ENCODE data around the gene UBE3B.

UBE3B gene

DNA sequence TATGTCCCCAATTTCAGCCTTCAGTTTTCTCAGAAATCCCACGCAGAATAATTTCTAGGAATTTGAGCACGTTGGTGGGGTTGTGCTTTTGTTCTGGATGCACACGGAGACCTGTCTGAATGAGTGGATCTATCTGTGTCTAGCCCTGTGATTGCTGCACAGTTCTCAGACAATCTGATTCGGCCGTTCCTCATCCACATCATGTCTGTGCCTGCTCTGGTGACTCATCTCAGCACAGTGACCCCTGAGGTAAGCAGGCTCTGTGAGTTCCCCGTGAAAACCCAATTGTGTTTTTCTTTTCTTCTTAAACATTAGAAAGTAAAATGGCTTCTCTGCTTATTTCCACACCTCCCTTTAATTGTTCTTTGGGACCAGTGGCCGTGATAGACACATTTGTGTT, 20.2 kb downstream of the UBE3B start:
- no peak for DNase-seq

DNA sequence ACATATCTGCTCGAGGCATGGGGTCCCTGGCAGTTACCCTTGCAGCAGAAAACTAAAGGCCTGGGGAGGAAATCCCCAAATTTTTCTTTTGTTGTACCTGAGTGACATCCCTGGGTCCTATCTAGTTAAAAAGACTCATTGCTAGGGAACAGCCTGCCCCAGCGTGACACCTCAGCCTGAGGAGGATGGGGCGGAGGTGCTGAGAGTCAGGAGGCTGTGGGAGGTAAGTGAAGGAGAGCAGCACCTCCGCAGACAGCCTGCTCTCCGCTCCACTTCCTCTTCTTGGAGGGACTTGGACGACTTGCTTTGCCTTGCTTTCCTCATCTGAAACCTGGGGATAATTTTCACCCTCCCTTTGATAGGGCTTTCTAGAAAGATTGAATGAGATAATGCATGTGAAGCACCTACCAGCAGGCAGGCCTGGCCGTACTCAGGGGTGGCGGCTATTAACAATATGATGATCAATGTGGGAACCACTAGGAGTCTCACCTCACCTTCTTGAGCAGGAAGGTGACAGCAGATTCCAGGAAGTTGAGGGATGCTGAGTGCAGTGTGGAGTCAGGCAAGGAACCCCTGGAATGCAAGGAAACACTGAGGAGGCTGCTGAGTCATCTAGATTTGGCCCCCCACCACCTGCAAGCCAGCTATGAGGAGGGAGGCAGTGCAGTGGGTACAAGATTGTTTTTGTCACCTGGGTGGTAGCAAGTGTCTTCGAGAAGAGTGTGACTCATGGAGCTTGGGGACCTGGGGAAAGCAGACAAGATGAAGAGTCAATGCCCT, 23.2 kb downstream of the UBE3B start:
- no peak for DNase-seq

DNA sequence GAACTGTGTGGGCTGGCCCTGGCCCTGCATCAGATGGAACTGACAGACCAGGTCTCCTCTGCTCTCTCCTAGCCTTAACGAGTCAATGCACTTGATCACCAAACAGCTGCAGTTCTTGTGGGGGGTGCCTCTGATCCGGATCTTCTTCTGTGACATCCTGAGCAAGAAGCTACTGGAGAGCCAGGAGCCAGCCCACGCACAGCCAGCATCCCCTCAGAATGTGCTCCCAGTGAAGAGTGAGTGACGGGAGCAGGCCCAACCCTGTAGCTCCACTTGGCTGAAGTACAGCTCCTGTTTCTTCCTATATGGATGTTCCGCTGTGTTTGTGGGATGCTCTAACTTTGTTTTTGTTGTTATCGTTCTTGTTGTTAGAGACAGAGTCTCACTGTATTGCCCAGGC, 23.9 kb downstream of the UBE3B start:
- DNase-seq, result no peak

DNA sequence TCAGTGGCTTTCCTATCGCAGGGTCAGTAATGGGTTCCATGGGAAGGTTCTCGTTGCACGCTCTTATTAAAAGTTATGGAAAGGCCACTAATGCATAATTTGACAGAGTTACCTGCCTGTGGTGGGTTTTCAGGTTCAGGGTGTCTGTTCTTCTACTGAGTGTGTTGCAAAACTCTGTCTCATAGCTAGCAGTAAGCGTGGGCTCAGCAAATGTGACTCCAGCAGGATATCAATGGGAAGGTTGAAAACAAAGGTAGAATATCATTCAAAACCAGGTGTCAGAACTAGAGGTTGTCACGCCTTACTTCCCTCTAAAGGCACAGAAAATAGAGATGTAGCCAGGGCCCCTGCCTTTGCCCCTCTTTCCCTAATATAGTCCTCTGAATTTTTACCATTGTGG, 24.9 kb downstream of the UBE3B start:
- no peak for DNase-seq

DNA sequence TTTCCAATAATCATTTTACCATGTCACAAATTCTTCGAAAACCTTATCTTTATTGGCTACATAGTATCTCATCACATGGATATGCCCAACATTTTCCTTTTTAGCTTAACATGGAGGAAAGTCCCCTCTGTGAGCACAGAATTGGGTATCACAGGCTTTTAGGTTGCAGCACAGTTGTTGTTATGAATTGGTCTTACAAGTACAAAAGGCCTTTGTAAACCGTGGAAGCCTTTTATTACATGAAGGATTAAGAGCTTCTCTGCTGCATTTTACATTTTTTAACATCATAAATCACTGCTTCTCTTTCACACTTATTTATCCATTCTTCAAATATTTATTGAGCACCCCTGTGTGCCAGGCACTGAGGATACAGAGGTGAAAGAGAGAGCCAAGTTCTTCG, 26.2 kb downstream of the UBE3B start:
- no peak for DNase-seq

DNA sequence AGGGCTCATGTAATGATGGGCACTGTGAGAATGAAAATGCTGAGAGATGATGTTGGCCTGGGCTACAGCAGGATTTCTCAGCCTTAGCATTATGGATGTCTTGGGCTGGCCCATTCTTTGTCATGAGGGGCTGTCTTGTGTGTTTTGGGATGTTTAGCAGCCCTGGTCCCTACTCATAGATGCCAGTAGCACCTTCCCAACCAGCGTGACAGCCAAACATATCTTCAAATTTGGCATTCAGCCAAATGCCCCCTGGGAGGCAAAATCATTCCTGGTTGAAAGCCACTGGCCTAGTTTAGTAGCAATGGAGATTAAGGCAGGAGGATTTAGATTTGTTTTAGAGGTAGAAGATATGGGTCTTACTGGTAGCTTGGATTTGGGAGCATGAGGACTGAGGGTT, 26.6 kb downstream of the UBE3B start:
- DNase-seq, result no peak

DNA sequence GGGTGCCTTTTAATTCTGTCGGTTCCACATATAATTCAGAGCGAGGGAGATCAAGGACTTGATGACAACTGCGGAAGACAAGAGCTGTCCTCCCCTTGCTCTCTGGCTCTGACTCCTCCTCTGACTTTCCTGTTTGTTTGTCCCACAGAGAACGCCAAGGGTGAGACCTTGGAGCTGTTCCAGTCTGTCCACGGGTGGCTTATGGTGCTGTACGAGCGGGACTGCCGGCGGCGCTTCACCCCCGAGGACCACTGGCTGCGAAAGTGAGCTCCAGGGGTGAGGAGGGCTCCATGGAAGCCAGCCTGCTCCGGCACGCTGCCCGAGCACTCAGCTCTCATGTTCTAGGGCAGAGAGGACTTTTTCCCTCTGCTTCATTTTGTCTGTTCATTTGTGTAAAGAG, 32.8 kb downstream of the UBE3B start:
- no peak for DNase-seq

DNA sequence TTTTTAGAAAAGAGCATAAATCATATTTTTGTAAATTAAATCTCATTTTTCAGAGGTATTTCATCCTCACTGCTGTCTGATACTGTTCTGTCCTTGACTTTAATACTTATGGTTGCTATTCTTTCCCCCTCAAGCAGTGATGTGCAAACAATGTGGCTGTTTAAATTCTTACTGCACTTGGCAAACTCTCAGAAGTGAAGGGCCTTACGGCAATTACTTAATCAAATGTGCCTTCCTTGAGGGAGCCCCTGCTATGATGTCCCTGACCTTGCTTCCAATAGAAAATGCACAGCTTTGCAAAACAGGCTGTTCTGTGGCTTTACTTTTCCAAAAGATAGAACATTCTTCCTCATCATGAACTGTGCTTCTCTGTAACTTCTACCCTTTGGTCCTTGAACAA, 35.2 kb downstream of the UBE3B start:
- no peak for DNase-seq

DNA sequence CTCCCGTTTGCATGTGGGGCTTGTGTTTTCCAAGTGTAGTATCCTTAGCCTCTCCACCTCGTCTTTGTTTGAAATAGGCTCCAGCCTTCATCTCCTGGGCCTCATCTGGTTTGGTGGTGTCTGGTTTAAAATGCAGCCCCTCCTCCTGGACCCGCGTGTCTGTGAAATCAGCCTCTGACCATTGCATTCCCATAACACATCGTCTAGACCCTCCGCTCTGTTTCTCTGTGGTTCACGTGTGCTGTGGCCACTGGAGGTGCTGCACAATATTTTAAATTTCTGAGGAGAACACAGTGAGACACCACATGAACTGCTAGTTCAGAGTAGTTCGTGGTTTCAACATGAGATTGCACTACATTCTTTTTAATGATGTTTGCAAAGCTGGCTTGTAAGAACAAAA, 35.6 kb downstream of the UBE3B start:
- no peak for DNase-seq

DNA sequence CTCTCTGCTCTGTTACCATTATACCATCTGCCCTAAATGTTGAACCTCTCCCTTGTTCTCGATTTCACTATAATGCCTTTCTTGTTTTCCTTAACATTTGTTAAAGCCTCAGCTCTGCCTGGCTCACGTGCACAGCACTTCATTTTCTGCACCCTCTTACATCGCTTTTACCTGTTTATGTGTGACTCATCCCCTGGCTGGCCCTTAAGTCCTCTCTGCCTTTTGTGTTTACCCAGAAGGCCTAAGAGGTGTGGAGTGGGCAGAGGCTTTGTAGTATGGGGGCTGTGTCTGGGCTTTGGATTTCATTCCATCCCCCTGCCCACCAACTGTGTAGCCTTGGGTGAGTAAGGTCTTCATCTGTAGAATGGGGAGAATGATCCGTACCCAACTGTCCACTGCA, 36.5 kb downstream of the UBE3B start:
- DNase-seq, result no peak

DNA sequence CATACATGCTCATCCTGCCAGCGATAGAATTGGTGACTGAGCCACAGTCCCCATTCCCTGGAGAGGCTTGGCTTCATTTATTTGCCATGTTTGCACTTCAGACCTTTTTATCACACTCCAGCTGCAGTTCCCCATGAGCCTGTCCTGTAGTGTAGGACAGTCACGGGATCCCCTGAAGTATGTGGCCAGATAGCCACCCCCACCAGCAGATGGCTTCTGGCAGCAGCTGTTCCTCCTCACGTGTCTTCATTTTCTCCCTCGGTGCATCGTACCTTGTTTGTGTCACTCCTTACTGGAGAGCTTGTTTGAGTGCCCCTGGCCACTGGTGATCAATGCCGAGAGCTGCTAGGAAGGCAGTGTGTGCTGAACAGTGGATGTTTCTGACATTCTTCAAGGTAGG, 40.2 kb downstream of the UBE3B start:
- no peak for DNase-seq

DNA sequence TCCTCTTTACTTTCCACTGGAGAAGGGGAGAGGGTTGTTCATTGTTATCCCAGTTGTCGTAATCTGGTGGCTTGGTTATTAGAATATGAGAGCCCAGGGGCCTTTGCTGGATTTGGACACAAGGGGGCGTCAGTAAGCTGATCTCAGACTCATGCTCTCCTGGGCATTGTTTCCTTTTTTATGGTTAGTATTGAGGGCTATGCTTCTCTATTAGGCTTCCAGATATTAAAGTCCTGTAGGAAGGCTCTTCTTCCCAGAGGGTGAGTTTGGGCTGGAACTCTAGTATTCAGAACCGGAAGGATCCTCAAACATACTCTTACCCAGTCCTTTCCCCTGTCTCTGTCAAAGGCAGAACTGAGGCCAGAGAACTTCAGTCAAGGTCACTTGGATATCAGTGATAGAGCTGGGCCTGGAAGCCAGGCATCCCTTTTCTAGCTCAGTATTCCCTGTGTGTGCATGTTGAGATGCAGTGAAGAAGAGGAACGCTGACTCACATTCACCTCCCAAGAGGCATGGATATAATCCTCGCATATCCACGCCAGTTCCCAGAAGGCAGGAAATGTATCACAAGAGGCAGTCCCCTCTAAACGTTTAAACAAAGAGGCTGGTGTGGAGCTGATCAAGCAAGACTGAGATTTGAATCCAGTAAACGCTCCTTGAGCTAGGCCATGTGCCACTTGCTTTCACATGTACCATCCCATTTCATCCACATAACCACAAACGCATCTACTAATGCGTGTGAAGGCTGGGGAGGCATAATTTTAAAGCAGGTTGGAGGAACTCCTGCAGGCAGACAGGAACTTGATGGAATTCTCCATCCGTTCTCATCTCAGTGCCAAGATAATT, 41.6 kb downstream of the UBE3B start:
- DNase-seq, result peak; percentile 56

DNA sequence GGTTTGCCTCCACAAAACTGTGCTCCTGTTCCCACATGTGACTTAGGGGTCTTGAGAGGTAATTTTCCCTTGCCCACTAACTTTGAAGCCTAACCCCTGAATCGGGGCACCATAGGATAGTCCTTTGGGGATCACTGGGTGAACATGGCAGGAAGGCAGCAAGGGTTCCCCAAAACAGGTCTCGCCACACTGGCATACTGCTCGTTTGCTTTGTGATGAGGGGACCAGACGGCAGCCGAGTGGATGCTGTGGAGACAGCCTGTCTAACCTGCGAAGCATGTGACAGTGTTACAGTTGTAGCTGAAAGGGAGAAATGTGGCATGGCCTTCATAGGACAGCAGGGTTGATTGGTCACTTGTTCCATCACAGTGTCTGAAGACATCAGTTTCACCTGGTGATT, 42.4 kb downstream of the UBE3B start:
- DNase-seq, result no peak

DNA sequence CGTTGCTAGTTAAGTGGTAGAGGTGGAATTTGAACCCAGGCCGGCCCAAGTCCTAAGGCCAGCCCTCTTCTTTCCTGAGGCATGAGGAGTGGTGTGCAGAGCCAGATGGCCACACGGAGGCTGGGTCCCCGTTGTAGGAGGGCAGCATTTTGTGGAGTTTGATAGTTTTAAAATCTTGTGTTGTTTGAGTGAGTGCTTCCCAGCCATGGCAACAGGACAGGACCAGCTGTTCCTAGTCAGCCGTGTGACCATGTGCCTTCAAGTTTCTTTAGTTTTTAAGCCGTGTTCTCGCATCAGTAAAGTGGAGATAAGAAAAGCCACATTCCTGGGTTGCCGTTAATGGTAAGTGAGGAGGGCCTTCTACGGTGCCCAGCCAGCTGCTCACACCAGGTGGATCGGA, 44.4 kb downstream of the UBE3B start:
- DNase-seq, result no peak

DNA sequence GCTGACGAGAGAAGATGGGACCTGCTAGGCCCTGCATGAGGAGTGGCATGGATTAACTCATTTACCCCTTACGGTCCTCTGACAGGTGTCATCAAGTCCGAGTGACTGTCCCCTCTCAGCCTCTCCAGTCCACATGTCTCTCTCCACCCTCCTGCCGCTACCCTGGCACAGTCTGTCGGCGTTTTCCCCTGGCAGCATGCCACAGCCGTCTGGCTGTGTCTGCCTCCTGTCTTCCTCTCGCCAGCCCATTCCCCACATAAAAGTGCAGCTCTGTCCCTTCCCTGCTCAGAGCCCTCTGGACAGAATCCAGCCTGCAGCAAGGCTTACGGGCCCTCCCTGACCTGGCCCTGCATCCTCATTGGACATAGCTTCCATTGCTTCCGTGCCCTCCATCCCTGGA, 45.6 kb downstream of the UBE3B start:
- DNase-seq, result no peak

DNA sequence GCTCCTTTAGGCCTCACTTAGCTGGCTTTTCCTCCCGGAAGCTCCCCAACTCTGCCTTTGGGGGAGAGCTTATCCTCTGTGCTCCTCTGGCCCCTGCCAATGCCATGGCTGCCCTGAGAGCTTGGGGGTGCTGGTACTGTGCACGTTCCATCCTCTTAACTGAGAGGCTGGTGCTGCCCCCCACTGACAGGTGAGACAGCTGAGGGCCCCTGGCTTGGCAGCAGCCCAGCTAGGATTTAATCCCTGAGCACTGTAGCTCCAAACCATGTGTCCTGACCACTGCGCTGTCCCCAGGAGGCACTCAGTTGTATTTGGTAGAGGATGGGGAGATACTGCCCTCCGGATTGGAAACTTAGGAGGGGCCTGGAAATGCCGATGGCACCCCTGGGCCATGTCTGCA, 46.1 kb downstream of the UBE3B start:
- no peak for DNase-seq

DNA sequence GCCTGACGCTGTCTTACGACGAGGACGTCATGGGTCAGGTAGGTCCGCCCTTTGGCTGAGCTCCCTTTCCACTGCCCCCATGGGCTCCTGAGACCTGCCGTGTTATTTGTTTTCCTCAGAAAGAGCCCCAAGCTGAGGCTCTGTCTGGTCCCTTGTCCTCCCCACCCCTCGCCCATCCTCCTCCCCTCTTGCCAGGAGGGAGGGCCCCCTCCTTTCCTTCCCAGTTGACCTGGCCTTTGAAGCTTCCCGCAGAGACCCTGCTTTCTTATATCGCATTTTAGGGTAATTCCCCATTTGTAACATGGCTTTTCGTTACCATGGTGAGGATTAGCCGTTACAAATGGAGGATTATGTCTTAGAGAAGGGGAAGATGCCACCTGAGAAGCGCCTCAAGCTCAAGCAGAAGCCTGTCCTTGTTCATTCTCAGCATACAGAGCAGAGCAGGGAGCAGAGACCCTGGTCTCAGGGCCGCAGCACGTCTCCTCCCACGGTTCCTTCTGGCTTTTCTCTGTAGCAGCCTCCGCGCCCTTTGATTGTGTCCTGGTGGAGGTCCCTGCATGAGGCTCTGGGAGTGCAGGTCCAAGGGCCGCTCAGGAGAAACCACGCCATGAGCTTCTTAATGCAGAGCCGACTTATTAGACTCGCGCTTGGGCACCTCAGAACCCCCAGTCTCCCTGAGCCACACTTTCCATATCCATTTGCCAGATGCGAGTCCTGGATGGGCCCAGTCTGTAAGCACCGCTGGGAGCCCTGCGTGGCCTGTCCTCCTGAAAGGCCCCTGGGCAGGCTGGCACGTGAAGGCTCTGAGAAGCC, 47.2 kb downstream of the UBE3B start:
- DNase-seq, result no peak

DNA sequence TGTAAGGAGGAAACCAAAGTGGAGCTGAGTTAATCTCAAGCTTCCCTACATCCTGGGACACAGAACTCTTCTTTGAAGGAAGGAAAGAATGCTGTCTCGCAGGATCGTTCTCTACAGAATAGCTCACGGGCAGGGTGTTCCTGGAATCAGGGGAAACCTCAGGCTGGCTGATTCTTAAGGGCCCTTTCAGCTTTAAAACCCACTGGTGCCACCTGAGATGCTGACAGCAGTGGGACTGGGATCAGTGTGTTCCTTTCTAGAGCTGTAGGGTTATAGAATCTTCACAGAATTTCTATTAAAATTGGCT, 47.8 kb downstream of the UBE3B start:
- DNase-seq, result no peak

DNA sequence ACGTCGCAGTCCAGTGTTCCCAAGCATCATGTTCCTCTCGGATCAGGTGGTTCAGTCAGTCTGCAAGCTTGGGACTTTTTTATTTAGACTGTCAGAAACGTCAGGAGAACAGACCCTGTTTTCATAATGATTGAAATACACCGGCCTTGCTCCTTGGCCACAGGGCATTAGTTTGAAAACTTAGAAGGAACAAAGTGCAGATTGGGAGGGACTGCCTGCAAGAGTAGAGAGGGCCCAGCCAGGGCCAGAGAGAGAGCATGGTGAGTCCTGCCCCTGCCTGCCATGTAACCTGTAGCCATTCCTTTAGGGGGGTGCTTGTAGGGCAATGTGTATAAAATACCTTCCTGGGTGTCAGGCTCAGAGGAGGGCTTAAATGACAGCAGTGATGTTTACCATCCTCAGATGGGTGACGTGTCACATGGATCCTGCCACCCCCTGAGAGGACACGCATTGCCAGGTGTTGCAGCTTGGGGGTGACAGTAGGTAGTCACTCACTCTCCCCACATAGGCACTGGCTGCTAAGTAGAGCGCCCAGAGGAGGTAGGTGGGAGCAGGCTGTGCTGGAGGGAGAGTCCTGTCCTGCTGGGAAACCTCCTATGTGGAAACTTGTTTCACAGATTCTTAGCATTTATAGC, 50.2 kb downstream of the UBE3B start:
- no peak for DNase-seq

DNA sequence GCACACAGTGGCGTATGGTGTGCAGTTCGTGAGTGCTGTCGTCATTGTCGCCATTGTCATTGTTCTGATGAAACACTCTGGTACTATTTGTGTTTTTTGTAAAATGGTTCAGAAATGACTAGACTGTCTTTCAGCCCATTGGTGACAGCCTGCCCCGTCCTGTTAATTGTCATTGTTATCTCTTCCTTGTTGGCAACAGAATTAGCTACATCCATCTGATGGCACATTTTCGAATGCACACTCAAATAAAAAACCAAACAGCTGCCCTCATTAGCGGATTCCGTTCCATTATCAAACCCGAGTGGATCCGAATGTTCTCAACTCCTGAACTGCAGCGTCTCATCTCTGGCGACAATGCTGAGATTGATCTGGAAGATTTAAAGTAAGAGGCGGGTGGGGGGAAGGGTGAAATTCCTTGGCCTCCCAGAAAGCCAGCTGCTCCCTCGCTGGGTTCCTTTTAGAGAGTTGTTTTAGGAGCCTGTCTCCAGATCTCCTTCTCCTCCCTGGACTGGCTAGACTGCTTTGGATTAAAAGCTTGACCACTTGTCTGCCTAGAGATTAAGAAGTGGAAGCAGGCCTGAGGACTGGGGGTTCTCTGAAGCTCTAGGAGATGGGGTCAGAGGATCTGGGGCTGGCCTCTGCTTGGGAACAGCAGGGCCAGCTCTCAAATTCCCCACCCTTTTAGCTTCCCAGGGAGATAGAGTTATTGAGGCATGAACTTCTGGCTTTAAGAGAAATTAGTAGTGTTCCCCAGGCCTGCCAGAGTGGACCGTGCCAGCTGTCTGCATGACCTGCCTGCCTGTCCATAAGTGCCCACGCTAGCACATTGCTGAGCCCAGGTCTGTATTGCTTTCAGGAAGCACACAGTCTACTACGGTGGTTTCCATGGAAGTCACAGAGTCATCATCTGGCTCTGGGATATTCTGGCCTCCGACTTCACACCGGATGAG, 52.5 kb downstream of the UBE3B start:
- no peak for DNase-seq

DNA sequence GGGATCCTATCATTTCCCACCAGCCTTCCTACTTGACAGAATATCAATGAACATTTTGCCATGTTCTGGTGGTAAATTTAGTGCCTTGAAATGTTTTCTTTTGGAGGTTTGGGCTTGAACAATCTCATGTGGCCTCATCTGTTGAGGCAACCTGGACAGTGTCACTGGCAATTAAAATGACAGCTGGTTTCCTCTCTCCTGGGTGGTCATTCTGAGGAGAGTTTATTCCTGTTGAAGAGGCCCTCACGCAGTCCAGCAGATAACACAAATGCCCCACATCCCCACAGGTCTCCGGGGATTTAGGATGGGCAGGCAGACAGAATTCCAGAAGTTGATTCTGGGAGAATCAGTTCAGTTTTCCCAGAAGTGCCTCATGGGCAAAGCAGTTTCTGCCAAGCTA, 54.0 kb downstream of the UBE3B start:
- DNase-seq, result no peak
